Aorta (tissue), 5 donors: ENCODE measurements around the gene BRINP1. TPM values are rescaled to one million over a fixed set of nuclear protein-coding genes. Genes with fewer than 3 reads are reported as not detected.

Experiments used
- ATAC-seq: fragments of 200-7000 bp; cut with Tn5 transposase; one replicate; pipeline ENCODE4 v1.9.1; 2022; ENCODE audit warnings: moderate library complexity; ENCODE audit not compliant: low FRiP score
- DNase-seq, 2 donors: peaks; one replicate each; pipeline ENCODE4 v3.0.0-alpha.2; 2020
- H3K27ac ChIP-seq, 2 donors: one replicate each; pipeline ENCODE4 v1.5.1; 2013; ENCODE audit warnings: low read length in 2 of 2, mild to moderate bottlenecking in 2 of 2, moderate library complexity in 2 of 2, control low read depth in 1 of 2, inconsistent platforms in 1 of 2, low read depth in 1 of 2
- H3K27me3 ChIP-seq, 2 donors: one replicate each; pipeline ENCODE4 v1.6.1; 2013; ENCODE audit warnings: control low read depth in 1 of 2, low read length in 1 of 2, mild to moderate bottlenecking in 1 of 2, moderate library complexity in 1 of 2; ENCODE audit not compliant: insufficient read depth in 2 of 2, control insufficient read depth in 1 of 2
- H3K36me3 ChIP-seq, 2 donors: one replicate each; pipeline ENCODE4 v1.6.1; 2013; ENCODE audit warnings: control low read depth in 1 of 2, low read length in 1 of 2, mild to moderate bottlenecking in 1 of 2; ENCODE audit not compliant: insufficient read depth in 2 of 2, control insufficient read depth in 1 of 2
- H3K4me1 ChIP-seq, 2 donors: one replicate each; pipeline ENCODE4 v1.6.1; 2013; ENCODE audit warnings: low read length in 2 of 2, control low read depth in 1 of 2, mild to moderate bottlenecking in 1 of 2, moderate library complexity in 1 of 2; ENCODE audit not compliant: insufficient read depth in 2 of 2, control insufficient read depth in 1 of 2
- H3K4me3 ChIP-seq, 2 donors: one replicate each; pipeline ENCODE4 v1.5.1; 2013; ENCODE audit warnings: low read length in 2 of 2, control low read depth in 1 of 2, mild to moderate bottlenecking in 1 of 2
- H3K9me3 ChIP-seq: one replicate; pipeline ENCODE4 v1.6.1; 2013; ENCODE audit warnings: mild to moderate bottlenecking, low read length; ENCODE audit not compliant: control insufficient read depth
- WGBS, 2 donors: extraction: QIAGEN DNeasy Blood & Tissue Kit; methylation state at CpG; one replicate each; pipeline ENCODE4 v1.1.7; 2013; 5-methylcytosine and 5-hydroxymethylcytosine counted together
- intact Hi-C, 2 donors: fragments of 100-400 bp; cut with DNase I; formaldehyde crosslinking; loops; one replicate each; pipeline versions ENCODE4 v1.14.2 to v1.15.0; 2022
- polyA plus RNA-seq, 2 donors: library from polyadenylated mRNA; stranded (reverse); fragments of 200-250 nt; gene quantifications; one replicate each; pipeline ENCODE4 v1.2.3, GENCODE V29; 2013
- total RNA-seq, 2 donors: library from RNA; stranded (reverse); fragmentation: NEBNext Ultra II Directional; extraction: Animal tissue kit (Norgen Biotek cat#: 25700); gene quantifications; one replicate each; pipeline ENCODE4 v1.2.1, GENCODE V29; 2021
- donor health status: healthy with polysubstance abuse.
- donor health status: Bipolar disorder and iron deficiency.
- donor health status: DM: no; HTN: no; CAD: no.
- donor health status: DM: no; HTN: no; CAD: no.
- donor health status: DM: yes; HTN: yes; CAD: no.

The BRINP1 gene
- total and polyA plus RNA-seq, 4 donors: 0.23 to 5.0 (median 0.55) TPM

DNA sequence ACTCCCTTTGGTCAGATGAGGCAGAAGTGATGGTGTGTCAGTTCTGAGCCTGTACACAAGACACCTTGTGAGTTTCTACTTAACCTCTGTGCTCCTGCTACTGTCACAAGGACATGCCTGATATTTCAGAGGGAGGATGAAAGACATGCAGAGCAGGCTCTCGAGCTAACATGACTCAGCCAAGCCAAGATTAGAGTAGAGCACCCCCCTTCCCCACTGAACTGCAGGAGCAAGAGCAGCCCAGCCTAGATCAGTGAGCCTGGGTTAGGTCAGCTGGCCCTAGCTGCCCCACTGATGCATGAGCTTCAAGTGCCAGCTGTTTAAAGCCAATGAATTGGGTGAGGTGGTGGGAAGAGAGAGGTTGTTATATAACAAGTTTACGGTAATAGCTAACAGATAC is 36.7 kb downstream of the BRINP1 start:
- Histone ChIP-seq H3K27ac (no peak overlapping the region), H3K27me3 (no peaks in the 10 kb centered on the region), H3K4me1 (no peaks in the 10 kb centered on the region), H3K4me3 (no peak overlapping the region), H3K9me3 (peaks cover 2% of the 10 kb centered on the region), H3K36me3 (no peaks in the 10 kb centered on the region)
- no peak for ATAC-seq
- WGBS, 2 donors: 66 to 68% methylated on average over 2 of the region's 2 CpGs
- intact Hi-C loops: no loop called here
- DNase-seq: no peak

DNA sequence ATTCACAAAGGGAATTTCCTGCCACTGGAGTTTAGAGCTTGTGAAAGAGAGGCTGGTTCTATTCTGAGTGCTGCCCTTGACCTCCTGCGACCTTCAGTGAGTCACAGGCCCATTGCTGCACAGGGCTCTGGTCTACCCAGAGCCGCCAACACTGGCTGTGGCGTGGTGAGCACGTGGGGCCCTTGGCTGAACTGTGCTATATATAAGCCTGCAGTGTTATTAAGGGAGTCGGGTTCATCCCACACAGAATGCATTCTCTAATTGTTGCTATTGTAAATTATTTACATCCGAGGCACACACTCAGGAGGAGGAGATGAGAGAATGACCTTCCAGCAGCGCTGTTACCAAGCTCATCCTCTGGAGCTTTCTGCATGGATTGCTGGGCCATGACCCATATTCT is 47.1 kb downstream of the BRINP1 start:
- no peaks in the 10 kb centered on the region for H3K4me1 ChIP-seq
- DNase-seq (peak; percentile 68 to 79), ATAC-seq (peak; percentile 81)
- H3K4me3 ChIP-seq: no peak overlapping the region
- WGBS, 2 donors: 50 to 51% methylated on average over 7 of the region's 7 CpGs
- no peaks in the 10 kb centered on the region for H3K36me3 ChIP-seq
- intact Hi-C loops: no loop called here
- no peak overlapping the region for H3K27ac ChIP-seq
- no peaks in the 10 kb centered on the region for H3K27me3 ChIP-seq
- no peaks in the 10 kb centered on the region for H3K9me3 ChIP-seq

DNA sequence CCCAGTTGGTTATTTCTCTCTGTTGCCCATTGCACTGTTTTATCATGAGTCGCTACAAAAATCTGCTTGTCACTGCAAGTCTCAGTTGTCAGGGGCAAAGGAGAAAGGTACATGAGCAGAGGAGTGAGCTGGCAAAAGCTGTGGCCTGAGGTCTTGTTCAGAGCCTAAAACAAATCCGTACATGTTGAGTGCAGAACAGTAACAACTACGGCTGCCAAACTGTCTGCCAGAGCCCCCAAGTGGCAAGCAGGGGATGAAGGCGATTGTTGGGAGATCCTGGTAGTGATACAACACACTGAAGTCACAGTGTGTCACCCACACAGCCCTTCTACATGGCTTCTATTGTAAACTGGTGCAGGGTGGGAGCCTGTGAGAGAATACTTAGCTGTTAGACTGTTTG is 50.9 kb downstream of the BRINP1 start:
- Histone ChIP-seq H3K27me3 (no peaks in the 10 kb centered on the region), H3K27ac (no peak overlapping the region), H3K4me1 (no peaks in the 10 kb centered on the region), H3K9me3 (no peaks in the 10 kb centered on the region), H3K4me3 (no peak overlapping the region), H3K36me3 (no peaks in the 10 kb centered on the region)
- intact Hi-C loops: no loop called here
- WGBS, 2 donors: 15 to 25% methylated on average over 4 of the region's 4 CpGs
- ATAC-seq (no peak), DNase-seq (no peak)

DNA sequence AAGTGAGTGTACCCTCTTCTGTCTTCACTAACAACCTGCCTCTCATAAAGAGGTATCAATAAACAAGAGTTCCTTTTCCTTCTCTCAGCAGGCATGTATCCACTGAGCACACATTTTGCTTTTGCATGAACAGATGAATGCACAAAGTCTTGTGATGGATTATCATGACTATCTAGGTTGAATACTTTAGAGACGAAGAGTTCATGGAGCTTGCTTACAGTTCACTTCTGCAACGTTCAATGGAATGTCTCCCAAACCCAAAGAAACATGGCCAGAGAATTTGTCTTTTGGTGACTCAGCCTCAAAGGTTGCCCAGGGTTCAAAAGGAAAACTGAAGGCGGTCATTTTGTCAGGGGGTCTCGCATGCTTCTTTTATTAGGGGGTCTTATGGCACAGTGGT is 55.4 kb downstream of the BRINP1 start:
- intact Hi-C loops: no loop called here
- Histone ChIP-seq H3K4me1 (no peaks in the 10 kb centered on the region), H3K27me3 (no peaks in the 10 kb centered on the region), H3K27ac (no peak overlapping the region), H3K36me3 (no peaks in the 10 kb centered on the region), H3K9me3 (no peaks in the 10 kb centered on the region), H3K4me3 (no peak overlapping the region)
- DNase-seq (no peak), ATAC-seq (no peak)
- 68 to 77% methylated on average over 4 of the region's 4 CpGs for WGBS, 2 donors

DNA sequence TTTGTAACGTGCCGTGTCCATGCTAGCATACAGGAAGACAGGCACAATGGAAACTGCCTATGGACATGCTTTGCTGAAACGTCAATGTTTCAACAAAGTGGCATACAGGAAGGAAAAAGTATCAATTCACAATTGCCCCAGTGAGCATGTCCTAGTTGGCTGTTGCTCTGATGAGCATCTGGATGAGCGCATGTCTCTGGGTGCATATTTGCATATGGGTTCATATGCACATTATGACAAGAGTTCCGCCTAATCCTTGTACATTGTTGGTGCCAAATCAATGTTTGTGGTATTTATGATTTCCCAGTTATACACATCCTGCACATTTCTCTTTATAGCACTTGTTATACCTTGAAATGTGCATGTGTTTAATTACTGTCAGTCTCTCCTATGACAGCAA is 58.5 kb downstream of the BRINP1 start:
- Histone ChIP-seq H3K4me1 (no peaks in the 10 kb centered on the region), H3K27me3 (no peaks in the 10 kb centered on the region), H3K36me3 (no peaks in the 10 kb centered on the region), H3K27ac (no peak overlapping the region), H3K9me3 (no peaks in the 10 kb centered on the region), H3K4me3 (no peak overlapping the region)
- DNase-seq (no peak), ATAC-seq (no peak)
- WGBS, 2 donors: 68 to 69% methylated on average over 5 of the region's 5 CpGs
- intact Hi-C loops: no loop called here

DNA sequence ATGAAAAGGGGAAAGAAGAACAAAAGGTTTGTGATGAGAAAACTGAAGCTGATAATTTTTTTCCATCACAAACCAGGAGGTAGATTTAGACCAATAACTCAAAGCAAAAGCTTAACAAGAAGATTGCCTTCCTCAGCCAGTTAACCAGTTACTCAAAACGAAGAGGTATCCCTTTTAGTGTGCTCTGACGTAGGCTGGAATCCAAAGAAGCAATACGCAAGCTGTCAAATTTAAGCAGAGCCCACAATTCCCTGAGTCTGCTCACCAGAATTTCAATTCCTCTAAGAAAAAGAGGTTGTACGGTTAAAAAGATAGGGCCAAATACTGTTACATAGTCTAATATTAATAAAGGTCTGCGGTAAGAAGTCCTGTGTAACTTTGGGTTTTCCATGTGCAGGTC is 61.8 kb downstream of the BRINP1 start:
- Histone ChIP-seq H3K36me3 (no peaks in the 10 kb centered on the region), H3K27ac (no peak overlapping the region), H3K4me1 (no peaks in the 10 kb centered on the region), H3K27me3 (no peaks in the 10 kb centered on the region), H3K9me3 (no peaks in the 10 kb centered on the region), H3K4me3 (no peak overlapping the region)
- WGBS, 2 donors: 80 to 85% methylated on average over 5 of the region's 5 CpGs
- ATAC-seq: no peak
- DNase-seq: no peak
- intact Hi-C loops: no loop called here

DNA sequence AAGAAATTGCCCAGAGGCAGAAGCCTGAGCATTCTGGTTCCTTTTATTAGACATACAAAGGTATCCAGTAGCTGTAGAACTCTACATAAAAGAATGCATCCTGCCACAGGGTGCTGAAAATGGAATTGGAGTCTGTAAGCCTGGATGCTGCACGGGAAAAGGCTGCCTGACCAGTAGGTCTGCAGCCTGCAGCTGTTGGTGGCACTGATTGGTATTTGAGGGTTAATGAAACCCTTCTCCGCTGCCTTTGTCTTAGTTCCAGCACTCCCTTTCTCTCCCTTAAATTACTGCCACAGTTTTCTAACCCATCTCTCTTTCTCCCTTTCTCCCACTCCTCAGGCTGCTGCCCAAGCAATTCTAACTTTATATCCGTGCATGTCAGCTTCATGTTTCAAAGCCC is 64.7 kb downstream of the BRINP1 start:
- WGBS, 2 donors: 34 to 37% methylated on average over 3 of the region's 3 CpGs

DNA sequence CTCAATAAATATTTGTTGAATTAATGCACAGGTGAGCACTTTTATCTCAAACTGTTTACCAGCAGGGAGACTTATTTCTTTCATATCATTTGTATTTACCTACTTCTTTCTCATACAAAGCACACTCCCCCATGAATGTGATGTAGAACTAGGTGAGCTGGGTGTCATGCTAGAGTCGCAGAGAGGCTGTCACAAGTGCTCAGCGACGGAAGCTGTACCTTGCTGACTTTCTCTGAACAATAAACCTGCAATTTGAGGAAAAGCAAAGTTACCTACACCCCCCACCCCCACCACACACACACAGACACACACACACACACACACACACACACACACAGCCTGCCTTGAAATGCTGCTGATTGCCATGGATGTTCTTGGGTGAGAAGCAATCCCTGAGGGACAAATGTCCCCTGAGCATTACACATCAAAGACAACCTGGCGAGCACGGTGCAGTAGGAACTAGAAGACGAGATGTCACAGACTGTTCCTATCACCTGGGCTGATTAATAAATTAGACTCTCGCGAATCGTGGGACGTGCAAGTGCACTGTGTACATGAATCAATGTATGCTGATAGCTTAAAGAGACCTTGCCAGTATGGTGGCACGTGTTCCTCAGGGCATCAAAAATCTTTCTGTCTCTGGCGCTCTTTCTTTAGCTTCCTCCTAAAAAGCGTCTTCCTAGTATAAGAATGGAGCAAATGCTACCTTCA is 66.1 kb downstream of the BRINP1 start:
- no peak overlapping the region for H3K4me3 ChIP-seq
- intact Hi-C loops: no loop called here
- no peak overlapping the region for H3K27ac ChIP-seq
- no peaks in the 10 kb centered on the region for H3K36me3 ChIP-seq
- no peaks in the 10 kb centered on the region for H3K9me3 ChIP-seq
- no peaks in the 10 kb centered on the region for H3K4me1 ChIP-seq
- ATAC-seq: no peak
- WGBS, 2 donors: 88 to 90% methylated on average over 13 of the region's 13 CpGs
- no peak for DNase-seq
- H3K27me3 ChIP-seq: no peaks in the 10 kb centered on the region

More for the DNA sequence above, 64.7 kb downstream of the BRINP1 start:
- H3K36me3 ChIP-seq: no peaks in the 10 kb centered on the region
- no peak for DNase-seq
- H3K4me3 ChIP-seq: no peak overlapping the region
- no peaks in the 10 kb centered on the region for H3K9me3 ChIP-seq
- no peaks in the 10 kb centered on the region for H3K27me3 ChIP-seq
- intact Hi-C loops: no loop called here
- H3K4me1 ChIP-seq: no peaks in the 10 kb centered on the region
- ATAC-seq: no peak
- no peak overlapping the region for H3K27ac ChIP-seq

DNA sequence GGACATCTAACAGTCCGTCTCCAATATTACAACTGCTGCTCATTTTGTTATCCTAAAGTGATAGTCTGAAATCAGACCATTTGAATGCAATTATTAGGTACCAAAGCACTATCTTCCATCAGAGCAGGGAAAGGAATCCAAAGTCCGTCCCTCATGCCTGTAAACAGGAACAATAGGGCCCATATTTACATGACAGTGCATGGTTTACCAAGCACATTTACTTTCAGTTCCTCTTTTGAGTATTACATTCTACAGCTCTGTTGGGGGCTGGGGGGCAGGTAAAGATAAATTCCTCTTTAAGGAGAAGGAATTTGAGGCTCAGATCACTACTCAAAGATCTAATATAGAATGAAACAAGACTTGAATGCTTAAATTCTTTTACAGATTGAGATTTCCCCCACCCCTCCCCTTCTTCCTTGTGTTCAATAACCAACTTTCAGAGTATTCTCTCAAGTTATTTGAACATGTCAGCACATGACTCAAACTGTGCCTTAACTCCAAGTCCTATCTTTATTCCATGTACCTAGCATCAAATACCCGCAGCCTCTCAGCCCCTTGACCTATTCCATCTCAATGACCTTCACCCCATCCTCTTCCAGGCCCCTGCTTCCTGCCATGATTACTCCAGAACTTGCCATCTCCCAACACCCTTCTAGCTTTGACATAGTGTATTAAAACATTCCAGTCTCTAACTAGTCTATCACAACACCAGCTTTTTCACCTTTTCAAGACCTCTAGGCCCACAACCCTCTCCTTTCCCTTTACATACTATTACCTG is 71.0 kb downstream of the BRINP1 start:
- H3K4me3 ChIP-seq: no peak overlapping the region
- WGBS, 2 donors: 64 to 66% methylated on average over 3 of the region's 3 CpGs
- intact Hi-C loops: no loop called here
- no peaks in the 10 kb centered on the region for H3K9me3 ChIP-seq
- ATAC-seq (no peak), DNase-seq (no peak)
- H3K27me3 ChIP-seq: no peaks in the 10 kb centered on the region
- no peak overlapping the region for H3K27ac ChIP-seq
- H3K36me3 ChIP-seq: no peaks in the 10 kb centered on the region
- no peaks in the 10 kb centered on the region for H3K4me1 ChIP-seq
